ENCODE measurements around the gene ISOC1. TPM values are rescaled to one million over a fixed set of nuclear protein-coding genes. Genes with fewer than 3 reads are reported as not detected.

Gene ISOC1
- total RNA-seq, 1 experiment from 2014 or later = 33.3 TPM

- BruUV-seq (replicated peaks) = no TSS peak
- no peaks in the 10 kb centered on the region for H3K36me3 ChIP-seq (ENCODE audit: control insufficient read depth, insufficient read depth, low read length)
- no peaks in the 10 kb centered on the region for H3K4me1 ChIP-seq
- H3K4me3 Mint-ChIP-seq (ENCODE audit: unreplicated experiment) = no peak overlapping the region
- H3K27ac Mint-ChIP-seq (ENCODE audit: unreplicated experiment) = no peak overlapping the region
- CTCF ChIA-PET = interaction anchor here (0.5 kb wide), 1 partner anchor 60 kb away, joined by 4 read pairs; no protein-coding TSS in a partner anchor
- DNase-seq = no peak
- intact Hi-C loops (cut with micrococcal nuclease; ENCODE audit: unreplicated experiment) = no loop called here
- TF ChIP-seq CTCF (IDR thresholded peaks at IDR 0.05; ENCODE audit: insufficient read depth in 1 of 2, low read depth in 1 of 2, low read length in 1 of 2, severe bottlenecking in 1 of 2, unreplicated experiment in 1 of 2) = no peak
- POLR2A ChIA-PET = no interaction called here
- no peaks in the 10 kb centered on the region for H3K9me3 Mint-ChIP-seq (ENCODE audit: unreplicated experiment)
- H3K27me3 Mint-ChIP-seq (ENCODE audit: insufficient read depth, unreplicated experiment) = peaks cover 7% of the 10 kb centered on the region
- H3K4me1 Mint-ChIP-seq (ENCODE audit: low read depth, unreplicated experiment) = no peaks in the 10 kb centered on the region
- no peaks in the 10 kb centered on the region for H3K36me3 Mint-ChIP-seq (ENCODE audit: insufficient read depth, unreplicated experiment)
- H3K27me3 ChIP-seq (replicated peaks; ENCODE audit: control insufficient read depth, insufficient read depth, low read length) = no peaks in the 10 kb centered on the region
- H3K4me3 ChIP-seq (ENCODE audit: low read depth, low read length) = no peak overlapping the region
- H3K9me3 ChIP-seq = no peaks in the 10 kb centered on the region
Observed at GRCh38 chr5:129065721-129066120, 28.8 kb upstream of the ISOC1 start.

- H3K27ac Mint-ChIP-seq (ENCODE audit: unreplicated experiment) = no peak overlapping the region
- ChIA-PET CTCF (no interaction called here), POLR2A (no interaction called here)
- H3K36me3 Mint-ChIP-seq (ENCODE audit: insufficient read depth, unreplicated experiment) = no peaks in the 10 kb centered on the region
- TF ChIP-seq CTCF (IDR thresholded peaks at IDR 0.05; ENCODE audit: insufficient read depth in 1 of 2, low read depth in 1 of 2, low read length in 1 of 2, severe bottlenecking in 1 of 2, unreplicated experiment in 1 of 2) = no peak
- H3K27me3 Mint-ChIP-seq (ENCODE audit: insufficient read depth, unreplicated experiment) = peaks cover 7% of the 10 kb centered on the region
- H3K4me1 Mint-ChIP-seq (ENCODE audit: low read depth, unreplicated experiment) = no peaks in the 10 kb centered on the region
- no peak overlapping the region for H3K4me3 ChIP-seq (ENCODE audit: low read depth, low read length)
- no peaks in the 10 kb centered on the region for H3K4me1 ChIP-seq
- no peaks in the 10 kb centered on the region for H3K36me3 ChIP-seq (ENCODE audit: control insufficient read depth, insufficient read depth, low read length)
- H3K9me3 ChIP-seq = no peaks in the 10 kb centered on the region
- no peaks in the 10 kb centered on the region for H3K9me3 Mint-ChIP-seq (ENCODE audit: unreplicated experiment)
- no TSS peak for BruUV-seq (replicated peaks)
- no peak for DNase-seq
- intact Hi-C loops (cut with micrococcal nuclease; ENCODE audit: unreplicated experiment) = no loop called here
- no peak overlapping the region for H3K4me3 Mint-ChIP-seq (ENCODE audit: unreplicated experiment)
- no peaks in the 10 kb centered on the region for H3K27me3 ChIP-seq (replicated peaks; ENCODE audit: control insufficient read depth, insufficient read depth, low read length)
Observed at GRCh38 chr5:129067745-129068144, 26.8 kb upstream of the ISOC1 start.

GRCh38 chr5:129069292-129069691 lies 25.3 kb upstream of the ISOC1 start:
- Mint-ChIP-seq H3K27ac (ENCODE audit: unreplicated experiment) (no peak overlapping the region), H3K4me3 (ENCODE audit: unreplicated experiment) (no peak overlapping the region), H3K36me3 (ENCODE audit: insufficient read depth, unreplicated experiment) (no peaks in the 10 kb centered on the region), H3K27me3 (ENCODE audit: insufficient read depth, unreplicated experiment) (peaks cover 6% of the 10 kb centered on the region), H3K9me3 (ENCODE audit: unreplicated experiment) (no peaks in the 10 kb centered on the region), H3K4me1 (ENCODE audit: low read depth, unreplicated experiment) (no peaks in the 10 kb centered on the region)
- no peak overlapping the region for H3K4me3 ChIP-seq (ENCODE audit: low read depth, low read length)
- no peaks in the 10 kb centered on the region for H3K27me3 ChIP-seq (replicated peaks; ENCODE audit: control insufficient read depth, insufficient read depth, low read length)
- no peaks in the 10 kb centered on the region for H3K9me3 ChIP-seq
- no peak for TF ChIP-seq CTCF (IDR thresholded peaks at IDR 0.05; ENCODE audit: insufficient read depth in 1 of 2, low read depth in 1 of 2, low read length in 1 of 2, severe bottlenecking in 1 of 2, unreplicated experiment in 1 of 2)
- no peaks in the 10 kb centered on the region for H3K36me3 ChIP-seq (ENCODE audit: control insufficient read depth, insufficient read depth, low read length)
- BruUV-seq (replicated peaks) = no TSS peak
- ChIA-PET POLR2A (no interaction called here), CTCF (no interaction called here)
- no peaks in the 10 kb centered on the region for H3K4me1 ChIP-seq
- intact Hi-C loops (cut with micrococcal nuclease; ENCODE audit: unreplicated experiment) = no loop called here
- DNase-seq = no peak
